Neutrophil (primary cell): ENCODE measurements around the gene TLR2.

Source experiments
- H3K27ac ChIP-seq: fragments of 200-600 bp; sonication (generic); 2 replicates; pipeline ENCODE4 v1.5.1; 2016; ENCODE audit warnings: mild to moderate bottlenecking, moderate library complexity
- H3K27me3 ChIP-seq: fragments of 200-600 bp; sonication (generic); 2 replicates; pipeline ENCODE4 v1.6.0; 2016; ENCODE audit warnings: mild to moderate bottlenecking
- H3K36me3 ChIP-seq: fragments of 200-600 bp; sonication (generic); 2 replicates; pipeline ENCODE4 v1.5.1; 2017
- H3K4me1 ChIP-seq, 2 experiments: fragments of 200-600 bp in 1 of 2; sonication (generic) in 1 of 2; 1 replicate in 1 of 2; 2 replicates in 1 of 2; pipeline versions ENCODE4 v1.5.1 to v1.6.1; 2013 to 2016; ENCODE audit warnings: low read depth in 1 of 2, low read length in 1 of 2, mild to moderate bottlenecking in 1 of 2, moderate library complexity in 1 of 2; ENCODE audit not compliant: control insufficient read depth in 1 of 2, insufficient read depth in 1 of 2
- H3K4me3 ChIP-seq, 2 experiments: fragments of 200-600 bp in 1 of 2; sonication (generic) in 1 of 2; 1 replicate in 1 of 2; 2 replicates in 1 of 2; pipeline ENCODE4 v1.5.1; 2013 to 2016; ENCODE audit warnings: low read depth in 1 of 2, low read length in 1 of 2, mild to moderate bottlenecking in 1 of 2, moderate library complexity in 1 of 2
- H3K9me3 ChIP-seq: fragments of 200-600 bp; sonication (generic); 2 replicates; pipeline ENCODE4 v1.5.1; 2016
- TF ChIP-seq, protein P1 (sequence below): fragments of 200-600 bp; sonication (generic); IDR thresholded peaks from 2 replicates; pipeline ENCODE4 v1.5.1; 2016; ENCODE audit warnings: antibody characterized with exemption

Gene TLR2

DNA sequence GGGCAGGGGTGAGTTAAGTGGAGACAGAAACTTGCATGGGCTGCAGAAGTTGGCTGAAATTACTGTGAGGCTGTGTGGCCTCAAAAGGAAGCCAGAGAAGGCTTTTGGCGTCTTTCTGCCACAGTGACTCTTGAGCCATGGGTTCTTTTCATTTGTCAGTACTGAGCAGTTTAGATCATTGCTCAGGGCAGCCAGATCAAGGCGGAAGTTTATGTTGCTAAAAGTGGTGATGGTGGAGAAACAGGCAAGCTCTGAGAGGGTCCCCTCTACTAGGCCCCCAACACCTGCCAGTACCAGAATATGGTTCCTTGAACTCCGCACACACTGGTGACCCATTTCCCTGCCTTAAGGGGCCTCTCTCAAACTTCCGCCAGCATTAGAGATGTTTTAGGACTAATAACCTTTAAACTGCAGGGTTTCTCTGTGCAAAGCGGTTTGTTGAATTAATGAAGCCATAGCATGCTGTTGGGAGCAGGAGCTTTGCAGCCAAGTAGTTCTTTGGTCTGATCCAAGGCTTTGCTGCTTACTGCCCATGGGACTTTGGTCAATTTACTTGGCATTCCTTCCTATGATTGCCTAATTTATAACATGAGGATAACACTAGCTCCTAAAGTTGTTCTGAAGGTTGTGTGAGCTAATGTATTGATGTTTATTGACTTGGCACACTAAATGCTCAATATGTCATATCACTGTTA, 41.2 kb downstream of the TLR2 start:
- H3K4me3 ChIP-seq = no peak overlapping the region
- no peak overlapping the region for H3K27ac ChIP-seq
- H3K36me3 ChIP-seq = no peaks in the 10 kb centered on the region
- H3K4me1 ChIP-seq = no peaks in the 10 kb centered on the region
- H3K27me3 ChIP-seq = no peaks in the 10 kb centered on the region
- TF ChIP-seq, protein P1, sequence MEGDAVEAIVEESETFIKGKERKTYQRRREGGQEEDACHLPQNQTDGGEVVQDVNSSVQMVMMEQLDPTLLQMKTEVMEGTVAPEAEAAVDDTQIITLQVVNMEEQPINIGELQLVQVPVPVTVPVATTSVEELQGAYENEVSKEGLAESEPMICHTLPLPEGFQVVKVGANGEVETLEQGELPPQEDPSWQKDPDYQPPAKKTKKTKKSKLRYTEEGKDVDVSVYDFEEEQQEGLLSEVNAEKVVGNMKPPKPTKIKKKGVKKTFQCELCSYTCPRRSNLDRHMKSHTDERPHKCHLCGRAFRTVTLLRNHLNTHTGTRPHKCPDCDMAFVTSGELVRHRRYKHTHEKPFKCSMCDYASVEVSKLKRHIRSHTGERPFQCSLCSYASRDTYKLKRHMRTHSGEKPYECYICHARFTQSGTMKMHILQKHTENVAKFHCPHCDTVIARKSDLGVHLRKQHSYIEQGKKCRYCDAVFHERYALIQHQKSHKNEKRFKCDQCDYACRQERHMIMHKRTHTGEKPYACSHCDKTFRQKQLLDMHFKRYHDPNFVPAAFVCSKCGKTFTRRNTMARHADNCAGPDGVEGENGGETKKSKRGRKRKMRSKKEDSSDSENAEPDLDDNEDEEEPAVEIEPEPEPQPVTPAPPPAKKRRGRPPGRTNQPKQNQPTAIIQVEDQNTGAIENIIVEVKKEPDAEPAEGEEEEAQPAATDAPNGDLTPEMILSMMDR = no peak
- H3K9me3 ChIP-seq = no peaks in the 10 kb centered on the region

DNA sequence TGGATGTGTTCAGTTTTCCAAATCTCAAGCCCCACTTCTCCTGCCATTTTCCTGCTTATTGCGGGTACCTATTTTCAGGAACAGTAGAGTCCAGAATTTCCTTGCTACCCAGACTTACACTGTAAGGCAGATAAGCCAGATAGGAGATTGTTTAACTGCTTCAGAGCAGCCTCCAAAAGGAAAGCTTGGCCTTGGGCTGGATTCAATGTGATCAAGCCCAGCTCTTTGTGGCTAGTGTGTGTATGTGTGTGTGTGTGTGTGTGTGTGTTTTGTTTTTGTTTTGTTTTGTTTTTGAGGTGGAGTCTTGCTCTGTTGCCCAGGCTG, 41.7 kb downstream of the TLR2 start:
- Histone ChIP-seq H3K36me3 (no peaks in the 10 kb centered on the region), H3K4me1 (no peaks in the 10 kb centered on the region), H3K4me3 (no peak overlapping the region), H3K9me3 (no peaks in the 10 kb centered on the region), H3K27me3 (no peaks in the 10 kb centered on the region), H3K27ac (no peak overlapping the region)
- TF ChIP-seq, protein P1 = no peak

DNA sequence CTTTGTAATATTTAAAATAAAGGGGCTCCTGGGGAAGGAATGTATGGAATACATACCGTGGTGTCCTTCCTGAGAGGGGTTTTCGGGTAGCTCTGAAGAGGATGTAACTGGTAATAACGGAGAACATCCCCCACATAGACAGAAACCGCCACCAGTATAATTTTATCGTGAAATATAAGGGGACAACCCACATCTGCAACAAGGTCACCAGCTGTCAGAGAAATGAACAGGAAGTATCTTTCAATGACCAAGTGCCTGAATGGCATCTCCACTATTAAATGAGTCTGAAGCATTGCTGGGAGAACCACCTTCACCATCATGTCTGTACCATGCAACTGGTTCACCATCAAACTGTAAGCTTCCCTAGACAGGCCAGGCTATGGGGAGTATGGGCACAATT, 44.1 kb downstream of the TLR2 start:
- no peaks in the 10 kb centered on the region for H3K9me3 ChIP-seq
- no peaks in the 10 kb centered on the region for H3K4me1 ChIP-seq
- TF ChIP-seq, protein P1 = no peak
- no peaks in the 10 kb centered on the region for H3K36me3 ChIP-seq
- no peak overlapping the region for H3K27ac ChIP-seq
- H3K27me3 ChIP-seq = no peaks in the 10 kb centered on the region
- no peak overlapping the region for H3K4me3 ChIP-seq

DNA sequence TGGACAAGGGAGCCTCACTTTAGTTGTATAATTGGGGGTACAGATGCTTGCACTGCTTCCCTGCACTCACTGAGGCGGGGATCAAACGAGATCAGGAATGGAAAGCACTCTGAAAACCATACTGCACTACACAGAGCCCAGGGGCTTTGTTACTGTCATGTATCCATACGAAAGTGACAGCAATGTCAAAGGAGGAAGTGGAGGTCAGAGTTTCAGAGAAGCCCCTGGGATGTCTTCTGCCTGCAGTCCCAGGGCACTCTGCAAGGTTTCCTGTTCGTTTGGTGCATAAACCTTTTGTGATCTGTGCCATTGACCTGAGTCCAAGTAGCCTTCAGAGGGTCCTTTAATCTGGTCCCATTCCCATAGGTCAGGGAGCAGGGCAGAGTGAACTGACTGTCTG, 44.6 kb downstream of the TLR2 start:
- Histone ChIP-seq H3K4me3 (no peak overlapping the region), H3K36me3 (no peaks in the 10 kb centered on the region), H3K27ac (no peak overlapping the region), H3K9me3 (no peaks in the 10 kb centered on the region), H3K27me3 (no peaks in the 10 kb centered on the region), H3K4me1 (no peaks in the 10 kb centered on the region)
- TF ChIP-seq, protein P1 = no peak

DNA sequence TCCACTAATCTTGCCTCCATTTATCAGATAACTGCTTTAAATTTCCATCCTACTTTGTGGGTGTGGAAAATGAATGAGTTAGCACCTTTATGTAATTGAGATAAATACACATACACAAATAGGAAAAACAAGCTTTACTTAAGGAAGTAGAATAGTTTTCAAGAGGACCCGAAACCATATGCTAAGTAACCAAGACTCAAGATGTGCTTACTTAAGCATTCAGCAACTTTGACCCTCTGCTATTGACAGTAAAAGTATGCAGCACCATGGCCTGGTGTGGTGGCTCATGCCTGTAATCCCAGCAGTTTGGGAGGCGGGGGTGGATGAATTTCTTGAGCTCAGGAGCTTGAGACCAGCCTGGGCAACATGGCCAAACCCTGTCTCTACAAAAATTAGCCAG, 45.8 kb downstream of the TLR2 start:
- TF ChIP-seq, protein P1 = no peak
- Histone ChIP-seq H3K36me3 (no peaks in the 10 kb centered on the region), H3K4me1 (no peaks in the 10 kb centered on the region), H3K27ac (no peak overlapping the region), H3K27me3 (no peaks in the 10 kb centered on the region), H3K9me3 (no peaks in the 10 kb centered on the region), H3K4me3 (no peak overlapping the region)

DNA sequence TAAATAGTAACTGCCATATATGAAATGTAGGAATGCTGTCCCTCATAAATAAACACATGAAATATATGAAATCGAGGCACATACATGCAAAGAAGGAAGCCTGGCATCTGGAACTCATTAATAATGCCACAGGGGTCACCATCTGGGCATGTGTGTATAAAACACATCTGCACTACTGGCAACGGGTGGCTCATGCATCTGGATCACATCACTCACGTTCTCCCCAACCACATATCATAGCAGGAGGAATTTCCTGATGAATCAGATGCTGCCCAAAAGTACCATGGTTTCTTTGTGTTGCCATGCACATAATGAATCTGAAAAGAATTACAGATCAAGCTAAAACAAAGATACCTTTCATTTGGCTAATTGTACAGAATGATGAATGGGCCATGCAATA, 47.2 kb downstream of the TLR2 start:
- no peaks in the 10 kb centered on the region for H3K9me3 ChIP-seq
- TF ChIP-seq, protein P1 = no peak
- H3K36me3 ChIP-seq = no peaks in the 10 kb centered on the region
- H3K4me1 ChIP-seq = no peaks in the 10 kb centered on the region
- no peak overlapping the region for H3K27ac ChIP-seq
- H3K27me3 ChIP-seq = no peaks in the 10 kb centered on the region
- no peak overlapping the region for H3K4me3 ChIP-seq
